HCT116 (cell line): ENCODE results near the gene FEM1B.

Experiments
- CTCF ChIP-seq, 3 experiments: fragments of 200-600 bp in 1 of 3; sonication (generic) in 1 of 3; IDR thresholded peaks in 2 of 3; conservative IDR thresholded peaks in 1 of 3; 2 replicates each; pipeline ENCODE4 v1.5.1; 2012 to 2017; ENCODE audit warnings: low read depth in 2 of 3, low read length in 2 of 3, antibody characterized with exemption in 1 of 3, borderline replicate concordance in 1 of 3, control low read depth in 1 of 3, mild to moderate bottlenecking in 1 of 3, mixed read lengths in 1 of 3, mixed run types in 1 of 3, moderate library complexity in 1 of 3; ENCODE audit not compliant: insufficient read depth in 1 of 3
- EZH2 ChIP-seq: fragments of 200-600 bp; sonication (generic); IDR thresholded peaks from 2 replicates; pipeline ENCODE4 v1.6.1; 2017; ENCODE audit warnings: antibody characterized with exemption, mixed run types
- EZH2phosphoT487 ChIP-seq: fragments of 200-600 bp; IDR thresholded peaks from 2 replicates; pipeline ENCODE4 v1.6.1; 2018; ENCODE audit warnings: antibody characterized with exemption, borderline replicate concordance
- FOSL1 ChIP-seq: IDR thresholded peaks from 2 replicates; pipeline ENCODE4 v1.6.1; 2012; ENCODE audit warnings: low read depth
- POLR2A ChIP-seq: IDR thresholded peaks from 2 replicates; pipeline ENCODE4 v1.7.0; 2011; ENCODE audit warnings: borderline replicate concordance; ENCODE audit not compliant: insufficient read depth, insufficient read length; ENCODE audit errors: extremely low read depth
- POLR2AphosphoS5 ChIP-seq: IDR thresholded peaks from 2 replicates; pipeline ENCODE4 v1.6.1; 2011; ENCODE audit warnings: mild to moderate bottlenecking, low read depth, low read length, moderate library complexity
- RAD21 ChIP-seq: IDR thresholded peaks from 2 replicates; pipeline ENCODE4 v1.6.1; 2012; ENCODE audit warnings: low read depth, mild to moderate bottlenecking
- REST ChIP-seq: IDR thresholded peaks from 2 replicates; pipeline ENCODE4 v1.6.1; 2012; ENCODE audit warnings: low read depth
- YY1 ChIP-seq: IDR thresholded peaks from 2 replicates; pipeline ENCODE4 v1.6.1; 2011; ENCODE audit warnings: low read length, low read depth, moderate library complexity, mild to moderate bottlenecking; ENCODE audit not compliant: insufficient replicate concordance; ENCODE audit errors: extremely low read depth
- ZFX ChIP-seq: fragments of 450-650 bp; IDR thresholded peaks from 2 replicates; pipeline ENCODE4 v1.6.1; 2017
- ZNF274 ChIP-seq: fragments of 200-500 bp; sonication (Bioruptor generic); IDR thresholded peaks from 2 replicates; pipeline ENCODE4 v1.6.1; 2014; ENCODE audit warnings: mild to moderate bottlenecking, low read depth, low read length, inconsistent platforms
- TF ChIP-seq, protein P1 (sequence below): IDR thresholded peaks from 2 replicates; pipeline ENCODE4 v1.6.1; 2012

GRCh38 chr15:68305420-68305871 is 27.9 kb downstream of the FEM1B start:
- TF ChIP-seq FOSL1 (no peak), CTCF (IDR thresholded peaks at IDR 0.05 in 2 of 3, conservative IDR thresholded peaks at IDR 0.05 in 1 of 3; ENCODE audit: borderline replicate concordance in 1 of 3, insufficient read depth in 1 of 3, low read depth in 2 of 3, low read length in 2 of 3) (no peak), EZH2 (no peak), POLR2AphosphoS5 (no peak), RAD21 (no peak), ZNF274 (no peak), REST (no peak), ZFX (no peak), YY1 (no peak), EZH2phosphoT487 (no peak), POLR2A (no peak)
- TF ChIP-seq, protein P1, sequence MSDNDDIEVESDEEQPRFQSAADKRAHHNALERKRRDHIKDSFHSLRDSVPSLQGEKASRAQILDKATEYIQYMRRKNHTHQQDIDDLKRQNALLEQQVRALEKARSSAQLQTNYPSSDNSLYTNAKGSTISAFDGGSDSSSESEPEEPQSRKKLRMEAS, result no peak
